NCI-H69 (cell line): ENCODE measurements around the gene RPL15.

Experiments
- DNase-seq: peaks from one replicate; lab custom pipeline; 2025; lab: John Stamatoyannopoulos, UW

The RPL15 gene

DNA sequence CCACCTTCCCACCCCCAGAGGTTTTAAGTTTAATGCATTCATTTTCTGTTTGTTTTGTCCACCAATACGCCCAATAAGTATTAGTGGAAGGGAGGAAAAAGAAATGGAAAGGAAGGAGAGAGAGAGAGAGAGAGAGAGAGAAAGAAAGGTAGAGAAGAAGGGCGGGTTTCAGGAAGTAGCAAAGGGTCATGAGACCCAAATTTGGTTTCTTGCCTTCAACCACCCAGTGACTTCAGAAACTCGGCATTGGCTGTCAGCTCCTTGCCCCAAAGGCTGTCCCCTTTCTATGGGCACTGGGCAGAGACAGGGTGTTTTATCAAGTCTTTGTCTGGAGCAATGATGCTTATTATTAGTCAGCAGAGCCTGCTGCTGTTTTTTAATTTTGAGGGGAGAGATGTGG is 14.7 kb downstream of the RPL15 start:
- DNase-seq = no peak

DNA sequence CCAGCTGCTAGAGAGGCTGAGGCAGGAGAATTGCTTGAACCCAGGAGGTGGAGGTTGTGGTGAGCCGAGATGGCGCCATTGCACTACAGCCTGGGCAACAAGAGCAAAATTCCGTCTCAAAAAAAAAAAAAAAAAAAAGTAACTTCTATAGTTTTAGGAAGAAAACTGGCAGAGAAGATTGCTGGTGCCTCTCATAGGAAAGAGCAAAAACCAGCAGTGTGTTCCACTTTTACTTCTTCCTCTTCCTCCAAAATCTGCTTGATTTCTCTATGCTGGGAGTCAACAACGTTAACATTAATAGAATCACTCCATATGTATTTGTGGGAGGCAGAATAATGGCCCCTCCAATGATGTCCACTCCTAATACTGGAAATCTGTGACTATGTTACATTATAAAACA is 15.6 kb downstream of the RPL15 start:
- DNase-seq = no peak

DNA sequence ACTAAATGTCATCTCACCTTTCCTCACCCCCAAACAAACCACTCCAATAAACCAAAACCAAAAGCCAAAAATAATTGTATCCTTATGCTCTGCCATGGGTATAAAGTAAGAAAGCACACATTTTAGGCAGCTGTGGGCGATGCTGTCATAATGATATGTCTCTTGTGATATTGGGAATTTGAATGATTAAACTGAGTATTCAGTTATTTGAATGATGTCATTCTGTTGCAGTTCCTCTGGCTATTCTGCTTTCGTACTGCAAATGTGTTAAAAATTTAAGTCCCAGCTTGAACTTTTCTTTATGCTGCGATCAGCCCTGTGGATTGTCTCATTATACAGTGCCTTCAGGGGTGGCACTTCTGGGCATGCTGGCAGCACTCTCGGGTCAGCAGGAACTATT is 17.3 kb downstream of the RPL15 start:
- no peak for DNase-seq

DNA sequence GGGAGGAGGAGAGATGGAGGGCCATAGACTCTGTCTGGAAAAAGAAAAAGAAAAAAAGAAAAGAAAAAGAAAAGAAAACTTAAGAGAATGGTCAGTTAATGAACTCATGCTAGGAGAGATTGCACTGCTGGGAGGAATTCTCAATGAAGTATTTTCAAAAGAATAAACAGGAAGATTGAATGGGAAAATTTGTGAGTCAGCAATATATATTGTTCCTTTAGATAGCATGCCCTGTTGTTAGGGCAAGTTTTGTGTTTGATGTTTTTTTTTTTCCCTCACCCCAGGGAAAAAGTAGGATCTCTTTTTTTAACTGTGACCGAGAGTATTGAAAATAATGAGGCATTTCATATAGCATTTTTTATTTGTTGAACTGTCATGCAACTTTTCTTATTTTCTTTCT is 20.4 kb downstream of the RPL15 start:
- no peak for DNase-seq

DNA sequence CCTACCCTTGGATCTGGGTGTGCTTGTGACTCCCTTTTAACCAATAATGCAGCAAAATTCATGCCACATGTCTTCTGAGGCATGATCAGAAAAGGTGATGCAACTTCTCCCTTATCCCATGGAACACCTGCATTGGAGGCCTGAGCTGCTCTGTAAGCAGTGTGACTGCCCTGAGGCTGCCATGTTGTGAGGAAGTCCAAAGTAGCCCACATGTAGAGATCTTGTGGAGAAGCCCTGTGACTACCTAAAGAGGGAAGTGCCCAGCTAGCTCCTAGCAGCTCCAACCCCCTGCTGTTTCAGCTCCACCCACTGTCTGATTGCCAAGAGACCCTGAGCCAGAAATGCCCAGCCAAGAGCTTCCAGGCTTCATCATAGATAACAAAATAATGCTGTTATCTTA is 21.8 kb downstream of the RPL15 start:
- peak; percentile 30 for DNase-seq

DNA sequence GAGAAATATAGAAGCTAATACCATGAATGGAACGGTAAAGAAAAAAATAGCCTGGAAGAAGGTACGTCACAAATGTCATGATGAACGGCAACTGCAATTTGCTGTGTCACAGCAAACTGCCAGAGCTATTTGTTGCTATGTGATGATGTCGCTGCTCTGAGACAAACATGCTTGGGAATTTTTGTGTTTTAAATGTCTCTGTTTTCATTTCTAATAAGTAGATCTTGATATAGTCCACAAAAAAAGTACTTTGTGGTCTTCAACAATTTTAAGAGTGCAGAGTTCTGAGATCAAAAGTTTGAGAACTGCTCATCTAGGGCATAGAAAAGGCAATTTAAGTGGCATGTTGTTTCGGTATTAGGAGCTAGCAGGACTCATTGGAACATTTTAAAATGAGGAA is 23.8 kb downstream of the RPL15 start:
- DNase-seq = no peak

DNA sequence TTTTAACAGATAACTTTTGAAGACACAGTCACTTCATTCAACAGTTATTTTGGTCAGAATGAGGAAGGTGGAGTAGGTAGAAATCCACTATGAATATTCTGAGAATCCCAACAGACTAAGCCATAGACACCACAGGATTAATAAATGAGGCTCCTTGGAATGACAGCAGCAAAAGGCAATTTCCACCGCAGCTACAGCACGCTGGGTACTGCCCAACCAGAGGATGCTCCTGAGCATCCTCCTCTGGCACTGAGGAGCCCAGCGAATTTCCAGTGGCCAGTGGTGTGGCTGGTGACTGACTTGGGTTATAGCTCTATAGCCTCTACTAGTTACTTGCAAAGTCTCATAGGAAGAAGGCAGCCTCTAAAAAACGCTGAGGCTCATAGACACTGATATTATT is 24.5 kb downstream of the RPL15 start:
- no peak for DNase-seq

DNA sequence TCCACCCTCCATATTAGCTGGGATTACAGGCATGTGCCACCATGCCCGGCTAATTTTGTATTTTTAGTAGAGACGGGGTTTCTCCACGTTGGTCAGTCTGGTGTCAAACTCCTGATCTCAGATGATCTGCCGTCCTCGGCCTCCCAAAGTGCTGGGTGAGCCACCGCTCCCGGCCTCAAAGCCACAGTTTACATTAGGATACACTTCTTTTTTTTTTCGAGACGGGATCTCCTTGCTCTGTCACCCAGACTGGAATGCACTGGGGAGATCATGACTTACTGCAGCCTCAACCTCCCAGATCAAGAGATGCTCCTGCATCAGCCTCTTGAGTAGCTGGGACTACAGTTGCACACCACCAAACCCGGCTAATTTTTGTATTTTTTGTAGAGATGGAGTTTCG is 25.6 kb downstream of the RPL15 start:
- no peak for DNase-seq

DNA sequence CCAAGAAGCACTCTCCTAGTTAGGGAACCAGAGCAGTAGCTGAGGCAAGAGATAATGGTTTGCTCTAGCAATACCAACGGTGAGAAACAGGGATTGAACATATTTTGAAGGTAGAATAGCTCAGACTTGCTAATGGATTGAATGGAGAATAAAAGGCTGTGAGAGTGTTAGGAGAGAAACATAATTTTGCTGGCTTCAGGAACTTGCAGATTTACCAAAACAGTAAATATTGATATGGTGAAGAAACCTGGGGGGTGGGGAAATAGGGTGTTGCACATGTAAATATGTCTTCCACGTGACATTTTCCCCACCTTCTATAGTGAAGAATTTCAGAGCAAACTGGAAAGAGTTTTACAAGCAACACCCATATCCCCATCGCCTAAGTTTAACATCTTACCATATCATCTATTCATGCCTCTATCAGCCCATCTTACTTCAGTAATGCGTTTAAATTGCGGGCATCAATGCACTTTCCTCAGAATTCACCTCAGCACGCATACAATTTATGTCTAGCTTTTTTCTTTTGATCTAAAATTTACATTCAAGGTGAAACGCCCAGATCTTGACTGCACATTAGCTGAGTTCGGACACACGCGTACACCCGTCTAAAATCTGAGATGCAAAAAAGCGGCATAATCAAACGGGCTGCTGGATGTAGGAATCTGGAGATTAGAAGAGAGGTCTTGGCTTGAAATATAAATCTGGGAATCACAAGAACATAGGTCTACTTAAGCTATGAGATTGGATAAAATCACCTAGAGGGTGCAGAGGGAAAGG is 27.3 kb downstream of the RPL15 start:
- DNase-seq = no peak

DNA sequence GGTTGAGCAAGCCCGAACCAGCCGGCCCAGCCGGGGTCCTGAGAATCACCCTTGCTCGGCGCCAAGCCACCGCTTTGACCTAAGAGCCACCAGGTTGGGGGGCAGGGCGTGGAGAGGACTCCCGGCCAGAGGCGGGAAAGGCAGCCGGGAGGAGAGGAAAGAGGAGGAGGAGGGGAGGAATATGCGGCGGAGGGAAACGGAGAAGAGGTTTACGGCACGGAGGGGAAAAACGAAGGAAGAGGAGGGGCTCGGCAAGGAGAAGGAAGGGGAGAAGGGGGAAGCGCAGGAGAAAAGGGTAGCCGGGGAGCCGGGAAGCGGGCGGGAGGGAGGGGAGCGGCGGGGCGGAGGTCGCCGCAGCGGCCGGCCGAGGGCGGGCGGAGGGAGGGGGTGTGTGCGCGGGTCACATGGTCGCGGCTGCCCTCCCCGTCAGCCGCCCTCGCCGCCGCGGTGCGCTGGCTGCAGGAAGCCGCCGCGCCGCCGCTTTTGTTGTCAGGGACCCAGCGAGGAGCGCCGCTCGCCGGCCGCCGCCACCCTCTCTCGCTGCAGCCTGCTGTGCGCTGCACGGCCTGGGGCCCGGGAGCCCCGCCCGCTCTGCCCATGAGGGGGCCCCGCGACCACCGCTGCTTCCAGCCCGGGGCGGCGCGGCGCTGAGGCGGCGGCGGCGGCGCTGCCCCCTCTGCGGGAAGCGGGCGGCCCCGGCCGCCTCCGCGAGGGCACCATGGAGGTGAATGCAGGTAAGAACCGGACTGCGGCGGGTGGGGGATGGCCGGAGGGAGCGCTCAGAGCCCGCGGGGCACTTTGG is 28.1 kb downstream of the RPL15 start, which contains the start of gene NR1D2:
Gene NR1D2 (plus strand): TSS at position 426 of the 802 bp plus-strand sequence. CDS start 293 bp downstream, at position 719.
- DNase-seq = peak; percentile 90

DNA sequence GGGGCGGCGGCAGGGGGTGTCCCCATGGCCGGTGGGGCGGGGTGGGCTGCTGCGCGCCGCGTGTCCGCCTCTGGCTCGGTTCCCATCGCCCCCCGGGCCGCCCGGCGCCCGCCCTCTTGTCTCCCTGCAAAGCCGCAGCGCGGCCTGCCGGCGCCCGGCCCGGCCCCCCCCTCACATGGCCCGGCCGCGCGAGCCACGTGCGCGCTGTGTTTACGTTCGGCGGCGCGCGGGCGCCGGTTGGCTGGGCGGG is 28.7 kb downstream of the RPL15 start:
- no peak for DNase-seq

DNA sequence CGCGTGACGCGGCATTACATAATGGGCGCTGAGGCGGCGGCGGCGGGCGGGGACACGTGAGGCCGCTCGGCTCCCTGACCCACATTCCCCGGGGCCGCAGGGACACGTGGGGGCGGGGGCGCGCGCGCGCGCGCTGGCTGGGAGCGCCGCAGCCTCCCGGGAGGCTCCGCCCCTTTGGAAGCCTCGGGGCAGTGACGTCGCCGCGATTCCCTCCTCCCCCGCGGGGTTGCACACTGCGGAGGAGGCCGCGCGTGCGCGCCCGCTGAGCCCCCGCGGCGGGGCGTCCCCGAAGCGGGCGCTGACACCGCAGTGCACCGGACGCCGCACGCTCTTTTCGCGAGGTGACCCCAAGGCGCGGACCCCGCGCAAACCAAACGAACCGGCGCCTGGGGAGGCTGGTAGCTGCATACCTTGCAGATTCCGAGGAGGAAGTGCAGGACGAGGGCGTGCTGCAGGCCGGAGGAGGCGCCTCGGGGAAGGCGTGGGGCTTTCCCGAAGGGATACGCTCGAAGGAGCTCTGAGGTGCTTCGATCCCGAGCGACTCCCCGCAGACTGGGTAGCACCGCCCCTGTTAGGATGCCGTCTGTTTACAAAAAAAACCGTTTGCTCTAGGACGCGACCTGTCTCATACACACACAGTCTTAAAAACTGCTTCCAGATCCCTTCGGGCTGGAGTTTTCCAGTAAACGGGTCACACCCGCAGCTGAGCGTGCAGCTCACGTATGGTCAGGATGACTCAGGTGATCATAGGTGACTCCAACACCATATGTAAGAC is 29.2 kb downstream of the RPL15 start:
- DNase-seq = peak; percentile 97

DNA sequence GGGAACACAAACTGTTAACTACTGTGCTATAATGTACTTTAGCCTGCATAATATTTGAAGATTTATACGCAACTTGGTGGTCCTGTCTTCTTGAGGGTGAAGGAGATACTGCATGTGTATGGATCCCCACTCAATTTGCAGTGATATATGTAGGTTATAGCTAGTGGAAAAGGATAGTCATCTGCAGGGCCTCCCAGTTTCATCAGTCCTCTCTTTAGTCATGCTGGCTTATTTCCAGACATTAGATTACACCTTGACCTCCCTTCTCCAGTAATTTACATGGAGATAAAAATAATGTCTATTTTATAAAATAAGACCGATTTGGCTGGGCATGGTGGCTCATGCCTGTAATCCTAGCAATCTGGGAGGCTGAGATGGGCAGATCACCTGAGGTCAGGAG is 31.8 kb downstream of the RPL15 start:
- DNase-seq = no peak

DNA sequence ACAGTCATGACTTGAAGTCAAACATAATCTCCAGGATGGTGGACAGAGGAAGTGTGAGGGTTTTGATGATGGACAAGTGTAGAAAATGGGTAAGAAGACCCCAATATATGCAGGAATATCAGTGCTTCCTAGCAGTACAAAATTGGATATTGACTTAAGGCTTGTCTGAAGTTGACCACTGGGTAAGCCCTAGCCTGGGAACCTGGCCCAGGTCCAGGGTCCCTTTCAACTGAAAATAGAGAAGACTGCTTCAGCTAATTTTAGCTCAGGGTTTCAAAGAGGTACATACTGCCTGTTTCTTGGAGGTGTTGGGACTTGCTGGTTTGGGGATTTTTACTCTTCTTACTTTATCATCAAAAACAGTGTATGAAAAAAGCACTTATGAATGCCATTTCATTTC is 32.9 kb downstream of the RPL15 start:
- peak; percentile 60 for DNase-seq

DNA sequence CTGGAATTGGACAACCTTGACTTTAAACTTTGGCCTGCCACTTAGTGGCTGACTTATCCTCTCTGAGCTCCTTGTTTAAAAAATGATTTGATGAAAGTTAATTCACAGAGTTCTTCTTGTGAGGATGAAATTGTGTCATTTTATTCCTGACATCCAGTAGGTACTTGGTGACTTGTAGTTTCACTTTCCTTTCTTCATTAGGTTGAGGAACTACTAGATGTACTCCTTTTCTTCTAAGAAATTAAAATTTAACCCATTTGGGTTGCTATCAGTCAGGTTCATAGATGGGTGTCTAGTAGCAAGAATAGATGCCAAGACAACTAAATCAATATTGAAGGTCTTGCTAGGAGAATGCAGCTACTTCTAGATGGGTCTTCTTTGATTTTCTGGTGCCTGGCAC is 33.4 kb downstream of the RPL15 start:
- no peak for DNase-seq

DNA sequence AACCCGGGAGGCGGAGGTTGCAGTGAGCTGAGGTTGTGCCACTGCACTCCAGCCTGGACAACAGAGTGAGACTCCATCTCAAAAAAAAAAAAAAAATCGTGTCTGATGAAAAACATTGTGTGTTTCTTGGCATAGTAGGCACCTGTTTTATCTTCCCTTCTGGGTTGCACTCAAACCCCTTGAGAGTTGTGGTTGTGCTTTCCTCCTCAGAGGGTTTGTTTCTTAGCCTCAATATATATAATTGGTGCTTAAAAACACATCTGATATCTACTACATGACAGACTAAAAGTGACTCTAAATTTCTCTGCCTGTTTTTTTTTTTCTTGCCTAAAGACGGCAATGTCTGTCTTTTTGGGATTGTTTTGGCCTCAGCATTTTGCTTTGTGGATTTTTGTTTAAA is 35.7 kb downstream of the RPL15 start:
- no peak for DNase-seq

DNA sequence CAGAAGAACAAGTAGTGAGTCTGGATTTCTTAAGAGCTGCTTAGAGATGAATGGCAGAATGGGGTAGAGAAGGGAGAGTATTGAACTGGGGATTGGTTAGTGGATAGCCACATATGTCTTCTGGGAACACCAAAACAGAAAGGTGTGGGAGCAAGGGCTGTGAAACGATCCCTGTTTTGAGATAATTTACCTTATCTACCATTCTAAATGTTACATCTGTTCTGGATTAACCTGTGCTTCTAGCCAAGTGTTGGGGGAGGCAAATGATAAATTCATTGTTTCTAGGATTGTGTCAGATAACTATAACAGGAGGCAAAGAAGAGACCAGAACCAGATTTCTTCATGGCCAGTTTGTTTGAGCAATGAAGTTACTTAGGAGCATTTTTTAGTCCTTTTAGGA is 36.6 kb downstream of the RPL15 start:
- no peak for DNase-seq

DNA sequence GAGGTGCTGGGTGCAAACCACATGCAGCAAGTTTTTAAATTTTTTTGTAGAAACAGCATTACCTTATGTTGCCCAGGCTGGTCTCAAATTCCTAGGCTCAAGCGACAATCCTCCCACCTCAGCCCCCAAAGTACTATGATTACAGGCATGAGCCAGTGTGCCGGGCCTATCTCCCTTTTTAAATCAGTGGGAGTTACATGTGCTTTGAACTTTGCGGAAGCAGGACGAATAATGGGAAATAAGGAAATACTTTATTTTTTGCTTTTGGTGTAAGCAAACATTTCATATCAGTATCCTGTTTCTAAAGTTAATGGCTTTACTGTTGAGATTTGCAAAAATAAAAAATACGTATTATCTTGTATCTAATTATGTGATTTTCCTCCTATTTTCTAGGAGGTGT is 37.2 kb downstream of the RPL15 start:
- DNase-seq = no peak

DNA sequence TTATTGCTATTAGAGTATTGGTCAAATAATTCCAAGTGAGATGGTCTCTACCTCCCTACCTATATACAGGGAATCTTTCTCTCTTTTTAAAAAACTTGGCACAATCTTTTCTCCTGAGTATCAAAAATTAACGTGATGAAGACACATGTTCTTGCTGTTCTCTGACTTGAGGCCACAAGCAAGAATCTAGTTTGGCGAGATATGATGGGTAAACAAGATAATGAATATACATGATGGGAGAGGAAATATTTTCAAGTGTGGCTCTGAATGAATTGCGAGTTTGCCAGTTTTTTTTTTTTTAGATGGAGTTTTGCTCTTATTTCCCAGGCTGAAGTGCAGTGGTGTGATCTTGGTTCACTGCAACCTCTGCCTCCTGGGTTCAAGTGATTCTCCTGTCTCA is 39.8 kb downstream of the RPL15 start:
- no peak for DNase-seq

DNA sequence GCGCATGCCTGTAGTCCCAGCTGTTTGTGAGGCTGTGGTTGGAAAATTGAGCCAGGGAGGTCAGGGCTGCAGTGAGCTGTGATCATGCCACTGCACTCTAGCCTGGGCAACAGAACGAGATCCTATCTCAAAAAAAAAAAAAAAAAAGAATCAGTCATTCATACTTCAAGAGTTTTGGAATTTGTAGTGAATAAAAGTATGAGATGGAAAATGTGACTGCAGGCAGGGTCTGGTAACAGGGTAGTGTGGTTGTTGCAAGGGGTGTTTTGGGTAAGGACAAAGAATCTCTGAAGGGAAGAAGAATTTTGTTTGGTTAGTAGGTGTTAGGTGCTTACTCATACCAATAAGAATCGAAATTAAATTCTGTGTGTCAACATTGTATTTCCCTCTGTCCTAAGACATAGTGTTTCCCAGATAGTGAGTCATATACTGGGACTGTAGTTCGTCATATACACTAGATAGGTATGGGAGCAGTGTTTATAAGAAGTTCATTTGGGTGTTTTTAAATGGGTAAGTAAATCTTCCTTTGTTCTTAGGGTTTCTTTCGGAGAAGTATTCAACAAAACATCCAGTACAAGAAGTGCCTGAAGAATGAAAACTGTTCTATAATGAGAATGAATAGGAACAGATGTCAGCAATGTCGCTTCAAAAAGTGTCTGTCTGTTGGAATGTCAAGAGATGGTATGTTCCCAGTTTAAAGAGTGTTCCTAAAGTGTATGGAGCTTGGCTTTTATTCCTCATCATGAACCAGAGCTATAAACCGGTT is 42.4 kb downstream of the RPL15 start:
- DNase-seq = no peak

DNA sequence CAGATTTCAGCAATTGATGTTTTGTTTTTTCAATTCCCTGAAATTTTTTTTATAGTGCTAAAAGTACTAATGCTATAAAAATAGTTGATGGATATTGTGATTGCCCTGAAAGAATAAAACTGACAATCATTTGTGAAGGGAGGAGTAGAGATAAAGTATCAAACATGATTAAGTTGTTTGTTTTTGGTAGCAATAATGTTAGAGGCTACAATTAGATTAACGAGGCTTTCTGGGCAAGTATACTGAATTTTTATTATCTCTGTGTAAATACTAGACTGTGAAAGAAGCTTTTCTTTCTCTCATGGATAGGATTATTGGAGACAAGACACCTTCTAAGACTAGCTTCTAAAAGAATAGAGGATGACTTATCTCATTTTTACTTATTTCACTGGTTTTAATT is 43.7 kb downstream of the RPL15 start:
- peak; percentile 67 for DNase-seq

DNA sequence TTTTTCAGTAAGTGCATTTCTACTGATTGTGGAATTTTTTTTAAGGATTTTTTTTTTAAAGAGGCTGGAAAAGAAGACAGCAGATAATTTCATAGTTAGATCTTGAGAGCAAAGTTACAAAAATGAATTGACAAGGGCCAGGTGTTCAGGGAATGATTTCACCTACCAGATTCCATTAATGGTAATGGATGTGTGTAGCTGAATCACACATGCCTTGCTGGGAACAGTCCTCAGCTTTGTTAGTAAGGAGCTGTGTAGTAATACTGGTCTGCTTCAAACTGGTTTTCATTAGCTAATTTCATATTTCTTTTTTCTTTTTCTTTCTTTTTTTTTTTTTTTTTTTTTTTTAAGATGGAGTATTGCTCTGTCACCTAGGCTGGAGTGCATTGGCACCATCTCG is 44.1 kb downstream of the RPL15 start:
- DNase-seq = peak; percentile 44
